ENCODE measurements around the gene ANGPTL2.
"Not testable (repeated sequence)": the region's sequence is repeated elsewhere in the genome, so short reads cannot be mapped to it uniquely, and the experiment has no call there.

Gene ANGPTL2

DNA sequence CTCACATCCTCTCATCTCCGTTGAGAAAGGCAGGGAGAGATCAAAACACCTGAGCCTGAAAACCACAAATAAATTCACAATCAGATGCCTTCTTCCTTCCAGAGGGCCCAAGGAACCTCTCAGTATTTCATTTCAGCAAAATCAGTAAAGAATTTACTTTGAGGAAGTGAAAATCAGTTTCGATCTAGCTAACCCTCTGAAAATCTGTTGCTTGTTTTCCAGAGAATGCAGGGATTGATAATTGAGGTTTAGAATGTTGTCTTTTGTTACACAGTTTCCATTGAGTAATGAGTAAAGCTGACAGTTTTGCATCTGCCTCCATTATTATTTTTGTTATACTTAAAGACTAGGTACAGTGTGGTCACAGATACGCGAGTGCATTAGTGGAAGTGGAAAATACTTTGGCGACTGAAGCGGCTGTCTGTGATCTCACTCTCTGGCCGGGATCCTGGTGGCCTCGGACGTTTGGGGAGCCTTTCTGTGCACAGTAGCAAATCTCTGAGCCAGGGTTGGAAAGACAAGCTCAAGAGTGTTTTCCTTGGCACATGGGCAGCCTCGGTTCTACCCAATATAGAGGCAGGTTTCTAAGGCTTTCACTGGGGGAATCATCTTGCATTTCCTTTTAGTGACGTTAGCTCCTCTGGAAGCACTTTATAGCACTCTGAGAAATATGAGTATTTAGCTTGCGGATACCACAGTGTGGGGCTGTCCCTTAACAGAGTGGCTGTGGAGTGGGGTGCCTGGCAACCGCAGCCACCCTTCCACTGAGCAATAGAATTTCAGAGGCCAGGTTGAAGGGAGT is 32.2 kb upstream of the ANGPTL2 start:
- DNase-seq (ENCODE audit: low read depth): no peak

DNA sequence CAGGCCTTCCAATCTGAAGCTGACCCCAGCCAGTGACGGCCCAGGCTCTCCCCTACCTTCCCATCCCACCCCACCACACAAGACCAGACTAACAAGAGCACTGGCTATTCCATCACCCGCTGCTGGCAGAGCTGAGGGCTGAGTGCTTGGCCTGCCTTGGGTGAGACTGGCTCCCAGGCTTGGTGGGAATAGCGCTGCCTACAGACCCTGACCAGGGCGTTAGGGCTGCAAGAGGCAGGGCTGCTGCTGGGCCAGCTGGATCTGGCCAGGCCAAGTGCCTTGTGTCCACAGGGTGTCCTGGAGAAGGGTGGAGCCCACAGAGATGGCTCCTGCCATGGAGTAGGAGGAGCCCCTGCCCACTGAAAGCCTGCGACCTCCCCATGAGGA is 31.6 kb upstream of the ANGPTL2 start:
- DNase-seq (ENCODE audit: low read depth): no peak

- no peak for DNase-seq (ENCODE audit: low read depth)
These were observed 31.1 kb upstream of the ANGPTL2 start for GRCh38 chr9:127153501-127153900.

DNA sequence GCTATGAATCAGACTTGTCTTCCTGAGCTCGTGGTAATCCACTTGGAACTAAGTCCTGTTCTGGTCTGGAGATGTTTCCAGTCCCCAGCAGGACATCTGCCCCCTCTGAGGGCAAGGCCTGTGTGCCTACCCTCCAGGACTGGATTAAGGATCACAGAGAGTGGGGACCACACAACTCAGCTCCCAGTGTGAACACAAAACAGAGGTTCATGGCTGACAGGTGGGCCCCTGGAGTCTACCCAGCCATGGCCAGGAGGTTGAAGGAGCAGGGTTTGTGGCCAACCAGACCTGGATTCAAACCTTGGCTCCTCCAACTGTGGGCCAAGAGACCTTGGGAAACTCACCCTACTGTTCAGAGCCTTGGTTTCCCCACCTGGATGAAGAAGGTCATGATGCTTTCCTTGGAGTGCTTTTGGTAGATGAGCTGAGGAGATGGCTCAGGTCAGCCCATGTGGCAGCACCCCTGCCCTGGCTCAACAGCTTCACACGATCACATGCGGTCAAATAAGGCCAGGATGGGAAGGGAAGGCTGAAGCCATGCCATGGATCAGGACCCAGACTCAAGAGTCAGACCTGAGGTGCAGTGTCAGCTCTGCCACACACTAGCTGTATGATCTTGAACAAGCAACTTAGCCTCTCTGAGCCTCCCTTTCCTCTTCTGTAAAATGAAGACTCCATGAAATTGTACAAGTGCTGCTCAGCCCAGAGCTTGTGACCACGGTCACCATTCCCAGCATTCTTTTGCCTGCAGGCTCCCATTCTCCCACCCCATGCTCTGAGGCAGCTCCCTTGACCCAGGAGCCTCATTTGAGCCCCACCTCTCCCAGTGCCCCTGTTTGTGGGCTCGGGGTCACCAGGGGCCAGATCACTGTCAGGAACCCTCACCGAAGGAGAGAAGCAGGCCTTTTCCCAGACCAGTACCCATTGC is 27.3 kb upstream of the ANGPTL2 start:
- no peak for DNase-seq (ENCODE audit: low read depth)

GRCh38 chr9:127149010-127149409 is 26.6 kb upstream of the ANGPTL2 start:
- DNase-seq (ENCODE audit: low read depth): no peak

- DNase-seq (ENCODE audit: low read depth): no peak
These were observed 25.6 kb upstream of the ANGPTL2 start for GRCh38 chr9:127148014-127148413.

GRCh38 chr9:127147251-127147650 is 24.8 kb upstream of the ANGPTL2 start:
- DNase-seq (ENCODE audit: low read depth): no peak

DNA sequence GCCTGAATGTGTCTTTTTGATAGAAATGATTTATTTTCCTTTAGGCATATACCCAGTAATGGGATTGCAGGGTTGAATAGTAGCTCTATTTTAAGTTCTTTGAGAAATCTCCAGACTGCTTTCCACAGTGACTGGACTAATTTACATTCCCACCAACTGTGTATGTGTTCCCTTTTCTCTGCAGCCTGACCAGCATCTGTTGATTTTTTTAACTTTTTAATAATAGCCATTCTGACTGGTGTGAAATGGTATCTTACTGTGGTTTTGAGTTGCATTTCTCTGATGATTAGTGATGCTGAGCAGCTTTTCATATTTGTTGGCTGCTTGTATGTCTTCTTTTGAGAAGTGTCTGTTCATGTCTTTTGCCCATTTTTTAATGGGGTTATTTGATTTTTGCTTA is 24.4 kb upstream of the ANGPTL2 start:
- not testable (repeated sequence) for DNase-seq (ENCODE audit: low read depth)

DNA sequence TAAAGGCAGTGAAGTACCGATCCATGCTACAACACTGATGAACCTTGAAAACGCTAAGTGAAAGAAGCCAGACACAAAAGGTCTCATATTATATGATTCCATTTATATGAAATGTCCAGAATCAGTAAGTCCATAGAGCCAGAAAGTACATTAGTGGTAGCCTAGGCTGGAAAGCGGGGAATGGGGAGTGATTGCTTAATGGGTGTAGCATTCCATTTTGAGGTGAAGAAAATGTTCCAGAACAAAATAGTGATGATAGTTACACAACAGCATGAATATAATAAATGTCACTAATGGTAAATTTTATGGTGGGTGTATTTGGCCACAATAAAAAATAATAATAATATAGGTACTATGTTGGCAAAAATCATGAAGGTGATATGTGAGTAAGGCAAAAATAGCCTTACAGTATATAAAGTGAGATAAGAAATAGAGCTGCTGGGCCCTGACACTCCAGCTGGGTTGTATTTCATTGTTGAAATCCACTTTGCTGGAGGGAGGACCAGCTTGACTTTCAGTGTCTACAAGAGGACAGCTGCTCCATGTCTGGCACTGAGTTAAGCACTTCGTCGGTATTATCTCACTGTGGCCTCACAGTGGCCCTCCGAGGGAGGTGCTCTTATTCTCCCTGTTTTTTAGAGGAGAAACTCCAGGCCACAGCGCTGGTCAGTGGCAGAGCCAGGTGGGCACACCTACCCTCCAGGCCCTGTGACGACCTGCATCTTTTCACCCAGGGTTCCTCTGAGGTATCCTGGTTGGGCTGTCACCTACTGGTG is 22.4 kb upstream of the ANGPTL2 start:
- no peak for DNase-seq (ENCODE audit: low read depth)

GRCh38 chr9:127143920-127144465 is 21.6 kb upstream of the ANGPTL2 start:
- DNase-seq (ENCODE audit: low read depth): no peak

- no peak for DNase-seq (ENCODE audit: low read depth)
These were observed 20.6 kb upstream of the ANGPTL2 start for GRCh38 chr9:127142931-127143464.

DNA sequence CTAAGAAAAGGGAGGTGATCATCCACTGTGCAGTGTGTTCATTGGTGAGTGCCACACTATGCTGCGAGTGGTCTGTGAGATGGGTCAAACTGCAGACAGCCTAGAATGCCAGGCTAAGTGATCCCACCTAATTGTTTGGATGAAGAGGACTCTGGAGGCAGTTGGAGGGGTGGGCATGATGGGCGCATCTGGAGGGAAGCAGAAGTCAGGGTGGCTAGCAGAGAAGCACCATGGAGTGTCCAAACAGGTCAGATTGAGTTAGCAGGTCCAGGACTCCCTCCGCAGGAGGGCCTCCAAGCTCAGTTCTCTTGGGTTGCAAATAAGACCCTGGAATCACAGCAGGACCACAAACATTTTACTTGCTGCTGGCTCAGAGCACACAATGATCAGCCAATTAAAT is 19.9 kb upstream of the ANGPTL2 start:
- no peak for DNase-seq (ENCODE audit: low read depth)

DNA sequence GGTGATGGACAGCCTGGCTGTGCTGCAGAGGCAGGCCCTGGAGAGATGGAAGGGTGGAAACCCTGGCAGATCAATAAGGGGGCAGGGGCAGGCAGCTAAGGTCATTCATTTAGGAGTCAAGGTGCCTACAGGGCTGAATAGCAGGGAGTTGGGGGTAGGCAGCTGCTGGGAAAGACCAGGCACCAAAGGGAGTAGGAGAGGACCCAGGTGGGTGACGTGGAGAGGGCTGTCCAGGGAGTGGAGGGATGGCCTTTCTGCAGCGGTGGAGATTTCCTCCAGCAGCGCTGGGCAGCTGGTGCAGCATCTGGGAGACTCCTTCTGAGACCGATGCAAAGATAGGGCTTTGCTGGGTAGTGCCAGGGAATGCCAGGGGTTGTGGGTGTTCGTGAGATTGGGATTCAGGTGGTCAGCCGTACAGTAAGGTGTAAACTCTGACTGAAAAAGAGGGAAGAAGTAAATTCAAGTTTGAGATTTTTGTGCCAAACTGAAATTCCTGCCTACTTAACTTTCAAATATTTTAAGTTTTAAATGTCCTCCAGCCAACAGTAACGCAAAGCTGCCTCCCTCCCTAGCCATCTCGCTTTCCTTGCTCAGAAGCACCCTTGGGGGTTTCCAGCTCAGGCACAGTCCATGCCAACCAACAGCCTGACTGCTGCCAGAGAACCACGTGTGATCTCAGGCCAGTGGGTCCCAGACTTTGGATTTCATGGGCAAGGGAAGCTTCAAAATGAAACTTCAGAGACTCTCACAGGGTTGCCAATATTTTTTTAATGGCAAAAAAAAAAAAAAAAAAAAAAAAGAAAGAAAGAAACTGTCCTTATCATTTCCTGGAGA is 18.6 kb upstream of the ANGPTL2 start:
- no peak for DNase-seq (ENCODE audit: low read depth)

GRCh38 chr9:127140181-127140580 is 17.7 kb upstream of the ANGPTL2 start:
- no peak for DNase-seq (ENCODE audit: low read depth)

DNA sequence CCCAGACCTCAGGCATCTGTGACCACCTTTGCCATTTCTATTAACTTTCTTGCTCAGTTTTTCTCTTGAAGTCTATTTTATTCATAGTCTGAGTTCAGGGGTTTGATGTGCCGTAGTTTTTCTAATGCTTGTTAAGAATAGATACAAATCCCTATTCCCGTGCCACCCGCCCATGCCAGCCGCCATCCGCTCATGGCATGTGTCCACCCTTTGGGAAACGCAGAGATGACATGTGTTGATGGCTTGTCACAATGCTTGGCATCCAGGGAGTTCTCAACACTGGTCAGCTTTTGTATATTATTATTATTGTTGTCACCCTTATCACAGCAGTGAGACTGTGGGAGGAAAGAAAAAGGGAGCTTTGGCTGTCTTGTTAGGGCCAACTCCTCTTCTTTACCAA is 17.3 kb upstream of the ANGPTL2 start:
- no peak for DNase-seq (ENCODE audit: low read depth)

DNA sequence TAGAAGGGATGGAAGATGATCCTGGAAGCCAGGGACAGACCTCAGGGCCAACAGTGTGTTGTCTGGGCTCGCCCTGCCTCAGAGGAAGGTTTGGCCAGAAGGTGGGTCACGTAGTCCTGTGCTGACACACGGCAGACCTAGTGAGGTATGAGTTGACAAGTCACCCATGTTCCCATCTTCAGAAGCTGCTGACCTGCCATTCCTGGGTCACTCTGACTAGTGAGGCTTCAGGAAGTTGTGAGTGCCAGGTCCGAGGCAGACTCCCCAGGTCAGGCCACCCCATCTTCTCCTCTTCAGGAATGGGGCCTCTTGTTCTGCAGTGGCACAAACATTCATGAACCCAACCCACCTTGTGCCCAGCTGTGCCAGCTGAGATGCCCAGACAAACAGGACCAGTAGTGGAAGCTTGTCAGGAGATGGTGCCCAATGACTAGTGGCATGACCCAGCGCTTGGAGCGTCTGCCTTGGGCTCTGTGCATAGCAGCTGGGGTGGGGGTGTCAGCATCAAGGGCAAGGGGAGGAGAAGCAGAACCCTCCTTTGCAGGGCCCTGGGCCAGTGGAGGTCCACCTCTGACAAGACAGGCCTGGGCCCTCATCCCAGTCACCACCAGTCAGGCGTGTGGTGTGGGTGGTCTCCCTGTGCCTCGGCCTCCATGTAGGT is 16.8 kb upstream of the ANGPTL2 start:
- no peak for DNase-seq (ENCODE audit: low read depth)

DNA sequence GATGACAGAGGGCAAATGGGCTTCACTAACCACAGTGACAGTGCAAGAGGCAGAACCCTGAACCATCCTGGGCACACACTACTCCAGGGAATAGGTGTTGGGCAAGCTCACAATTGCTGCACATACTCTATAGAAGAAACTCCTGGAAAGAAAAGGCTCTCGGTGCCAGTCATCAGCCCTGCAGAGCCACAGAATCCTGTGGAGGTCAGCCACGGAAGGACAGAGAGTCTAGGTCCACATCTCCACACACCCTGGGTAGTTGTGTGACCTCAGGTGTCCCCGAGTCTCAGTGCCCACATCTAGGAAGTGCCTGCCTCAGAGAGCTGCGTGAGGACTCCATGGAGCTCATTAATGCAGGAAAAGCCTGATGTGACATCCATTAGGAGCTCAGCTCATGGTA is 16.0 kb upstream of the ANGPTL2 start:
- no peak for DNase-seq (ENCODE audit: low read depth)

DNA sequence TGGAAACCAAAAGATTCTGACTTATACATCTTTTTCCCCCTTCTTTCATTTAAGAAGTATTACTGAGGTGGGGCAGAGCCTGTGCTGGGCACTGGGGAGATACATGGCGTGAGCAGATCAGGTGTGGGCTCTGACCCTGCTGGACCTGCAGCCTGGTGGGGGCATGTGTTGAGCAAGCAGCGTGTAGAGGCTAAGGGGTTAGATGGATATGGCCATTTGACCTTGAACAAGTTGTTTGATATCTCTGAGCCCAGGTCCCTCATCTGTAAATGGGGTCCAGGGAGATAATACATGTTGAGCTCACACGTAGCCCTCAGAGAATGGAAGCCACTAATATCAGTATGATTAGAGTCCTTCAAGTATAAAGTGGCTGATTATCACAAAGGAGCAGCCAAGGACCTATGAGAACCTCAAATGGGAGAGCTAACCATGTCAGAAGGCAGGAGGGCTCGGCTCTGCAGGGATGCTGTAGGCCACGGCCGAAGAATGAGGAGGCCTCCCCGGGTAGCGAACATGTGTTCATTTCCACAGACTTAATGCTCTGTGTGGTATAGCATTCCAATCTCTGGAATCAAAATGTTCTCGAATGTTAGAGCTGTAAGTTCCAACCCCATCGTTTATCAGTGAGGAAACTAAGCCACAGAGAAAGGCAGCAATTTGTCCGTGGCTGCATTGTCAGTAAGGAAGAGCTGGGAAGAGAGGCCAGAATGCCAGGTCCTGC is 15.4 kb upstream of the ANGPTL2 start:
- no peak for DNase-seq (ENCODE audit: low read depth)

DNA sequence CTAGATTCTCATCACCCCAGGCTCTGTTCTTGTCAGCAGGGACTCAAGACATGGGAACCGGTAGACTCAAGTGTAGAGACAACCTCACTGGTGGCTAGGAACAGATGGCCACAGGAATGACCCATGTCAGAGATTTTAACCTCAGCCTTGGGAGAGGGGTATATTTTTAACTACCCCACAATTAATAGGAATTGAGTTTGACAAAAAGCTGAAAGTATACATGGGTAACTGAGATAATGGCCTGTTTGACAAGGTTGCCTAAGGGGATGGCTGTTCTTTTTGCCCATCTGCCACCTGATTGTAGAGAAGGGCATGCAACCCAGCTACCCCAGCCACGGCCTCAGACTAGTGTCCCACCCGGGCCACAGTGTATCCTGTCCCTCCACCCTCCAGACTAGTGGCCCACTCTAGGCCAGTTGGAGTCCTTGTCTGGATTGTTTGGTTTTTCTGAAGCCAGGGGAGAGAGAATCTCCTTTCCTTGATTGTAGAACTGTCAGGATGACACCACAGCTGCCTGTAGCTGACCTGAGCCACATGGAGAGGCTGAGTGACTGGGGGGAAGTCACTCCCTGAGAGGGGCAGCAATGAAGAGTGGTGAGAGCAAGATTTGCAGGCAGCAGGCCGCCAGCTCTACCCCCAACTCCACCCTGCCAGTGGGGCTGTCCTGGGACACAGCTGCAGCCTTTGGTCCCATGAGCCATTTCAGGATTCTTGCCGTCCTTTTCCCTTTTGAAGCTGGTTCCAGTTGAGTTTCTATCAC is 14.6 kb upstream of the ANGPTL2 start:
- no peak for DNase-seq (ENCODE audit: low read depth)
